GM06990 (cell line): Measurements from ENCODE around the gene TMEM8B.
A peak's percentile ranks its signal among the peaks of the same experiment; 100 is the strongest.

Source experiments
- DNase-seq: peaks from one replicate; pipeline ENCODE4 v3.0.0-alpha.2; 2011; ENCODE audit not compliant: insufficient read length; ENCODE audit errors: extremely low read depth
- H3K27me3 ChIP-seq: replicated peaks from 2 replicates; pipeline ENCODE4 v1.6.0; 2011; ENCODE audit warnings: low read length; ENCODE audit not compliant: control insufficient read depth, insufficient read depth
- H3K36me3 ChIP-seq: 2 replicates; pipeline ENCODE4 v1.5.1; 2011; ENCODE audit warnings: low read length; ENCODE audit not compliant: control insufficient read depth, insufficient read depth
- H3K4me3 ChIP-seq: replicated peaks from 2 replicates; pipeline ENCODE4 v1.5.1; 2011; ENCODE audit warnings: low read depth, mild to moderate bottlenecking, control low read depth, low read length
- TF ChIP-seq, protein P1 (sequence below): IDR thresholded peaks from 2 replicates; pipeline ENCODE4 v1.5.1; 2011; ENCODE audit warnings: low read length, control low read depth, mild to moderate bottlenecking, inconsistent platforms; ENCODE audit not compliant: insufficient read depth, poor library complexity, severe bottlenecking

The TMEM8B gene

GRCh38 chr9:35820076-35820475 lies 9.0 kb upstream of the TMEM8B start:
- Histone ChIP-seq H3K4me3 (no peak overlapping the region), H3K36me3 (no peaks in the 10 kb centered on the region), H3K27me3 (no peaks in the 10 kb centered on the region)
- TF ChIP-seq, protein P1, sequence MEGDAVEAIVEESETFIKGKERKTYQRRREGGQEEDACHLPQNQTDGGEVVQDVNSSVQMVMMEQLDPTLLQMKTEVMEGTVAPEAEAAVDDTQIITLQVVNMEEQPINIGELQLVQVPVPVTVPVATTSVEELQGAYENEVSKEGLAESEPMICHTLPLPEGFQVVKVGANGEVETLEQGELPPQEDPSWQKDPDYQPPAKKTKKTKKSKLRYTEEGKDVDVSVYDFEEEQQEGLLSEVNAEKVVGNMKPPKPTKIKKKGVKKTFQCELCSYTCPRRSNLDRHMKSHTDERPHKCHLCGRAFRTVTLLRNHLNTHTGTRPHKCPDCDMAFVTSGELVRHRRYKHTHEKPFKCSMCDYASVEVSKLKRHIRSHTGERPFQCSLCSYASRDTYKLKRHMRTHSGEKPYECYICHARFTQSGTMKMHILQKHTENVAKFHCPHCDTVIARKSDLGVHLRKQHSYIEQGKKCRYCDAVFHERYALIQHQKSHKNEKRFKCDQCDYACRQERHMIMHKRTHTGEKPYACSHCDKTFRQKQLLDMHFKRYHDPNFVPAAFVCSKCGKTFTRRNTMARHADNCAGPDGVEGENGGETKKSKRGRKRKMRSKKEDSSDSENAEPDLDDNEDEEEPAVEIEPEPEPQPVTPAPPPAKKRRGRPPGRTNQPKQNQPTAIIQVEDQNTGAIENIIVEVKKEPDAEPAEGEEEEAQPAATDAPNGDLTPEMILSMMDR = no peak
- no peak for DNase-seq

- no peak for DNase-seq
- Histone ChIP-seq H3K36me3 (no peaks in the 10 kb centered on the region), H3K4me3 (no peak overlapping the region), H3K27me3 (no peaks in the 10 kb centered on the region)
- TF ChIP-seq, protein P1 = no peak
Measured at GRCh38 chr9:35822926-35823325, 6.1 kb upstream of the TMEM8B start.

DNA sequence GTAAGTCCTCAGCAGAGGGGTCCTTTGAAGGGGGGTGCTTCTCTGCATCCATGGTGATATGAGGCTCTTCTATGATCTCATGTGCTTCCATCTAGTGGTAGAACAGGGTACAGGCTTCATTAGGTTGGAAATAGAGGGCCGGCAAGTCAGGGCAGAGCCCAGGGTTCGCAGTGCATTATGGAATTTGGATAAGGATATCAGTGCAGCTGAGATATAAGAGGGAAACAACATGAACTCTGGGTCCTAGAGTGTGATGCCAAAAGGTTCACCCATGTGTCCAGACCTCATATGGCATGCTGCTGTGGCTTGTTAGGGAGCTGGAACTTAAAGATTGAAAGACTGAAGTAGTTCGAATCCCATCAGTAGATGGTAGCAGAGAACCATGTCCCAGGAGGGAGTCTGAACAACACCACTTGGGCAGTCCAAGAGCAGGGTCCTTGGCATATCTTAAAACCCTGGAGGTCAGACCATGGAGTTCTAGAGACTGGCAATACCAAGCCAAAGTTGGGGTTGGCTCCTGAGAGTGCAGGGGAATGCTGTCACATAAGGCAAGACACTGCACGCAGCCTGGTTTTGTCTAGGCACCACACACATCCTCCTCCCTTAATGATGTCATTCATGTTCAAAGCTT lies 2.8 kb upstream of the TMEM8B start:
- Histone ChIP-seq H3K4me3 (no peak overlapping the region), H3K27me3 (no peaks in the 10 kb centered on the region)
- peak; percentile 50 for DNase-seq

DNA sequence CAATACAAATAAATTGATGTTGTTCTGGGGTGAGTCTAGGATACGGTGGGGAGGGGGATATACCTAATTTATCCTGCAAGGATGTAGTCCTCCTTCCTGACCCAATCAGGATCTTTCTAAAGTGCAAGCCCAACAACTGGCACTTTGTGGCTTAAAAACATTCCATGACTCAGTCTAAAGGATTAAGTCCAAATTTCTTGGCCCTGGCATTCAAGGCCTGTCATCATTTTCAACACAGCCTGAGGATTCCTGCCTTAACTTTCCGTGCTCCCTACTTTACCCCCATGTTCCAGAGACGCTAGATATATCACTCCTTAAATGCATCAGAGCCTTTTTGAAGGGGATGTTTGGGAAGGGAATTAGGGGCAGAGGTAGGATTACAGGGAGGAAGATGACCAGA lies 1.5 kb upstream of the TMEM8B start:
- no peaks in the 10 kb centered on the region for H3K27me3 ChIP-seq
- no peak overlapping the region for H3K4me3 ChIP-seq
- TF ChIP-seq, protein P1 = no peak
- DNase-seq = no peak
- H3K36me3 ChIP-seq = no peaks in the 10 kb centered on the region

More for the DNA sequence above, 2.8 kb upstream of the TMEM8B start:
- no peaks in the 10 kb centered on the region for H3K36me3 ChIP-seq
- TF ChIP-seq, protein P1 = peak; percentile 81

GRCh38 chr9:35828716-35829083 lies 328 bp upstream of the TMEM8B start, which contains the start of gene FAM221B:
TSS of gene FAM221B (minus strand) at chr9:35828732. CDS start at chr9:35826161, 2,571 bp downstream.
- no peaks in the 10 kb centered on the region for H3K27me3 ChIP-seq
- TF ChIP-seq, protein P1 = no peak
- DNase-seq = no peak

GRCh38 chr9:35829764-35830096 lies 702 bp downstream of the TMEM8B start:
- Histone ChIP-seq H3K4me3 (peak overlapping the region; percentile 86), H3K36me3 (no peaks in the 10 kb centered on the region), H3K27me3 (no peaks in the 10 kb centered on the region)
- TF ChIP-seq, protein P1 = no peak
- DNase-seq = no peak

More at GRCh38 chr9:35828716-35829083, 328 bp upstream of the TMEM8B start, which contains the start of gene FAM221B:
- H3K4me3 ChIP-seq = peak within 1 kb of the TSS; percentile 86
- no peaks in the 10 kb centered on the region for H3K36me3 ChIP-seq
